Astrocyte (in vitro differentiated cells and primary cell): ENCODE measurements around the gene GLB1L. TPM values are rescaled to one million over a fixed set of nuclear protein-coding genes. Genes with fewer than 3 reads are reported as not detected.

Source experiments
- DNase-seq: peaks from one replicate; pipeline ENCODE4 v3.0.0-alpha.2; 2010; ENCODE audit warnings: low read depth
- FAIRE-seq: peaks from 2 replicates; lab custom pipeline; 2011; peaks lifted over from hg19 to GRCh38; lab: Jason Lieb, UNC
- H2AFZ ChIP-seq: 2 replicates; pipeline ENCODE4 v1.6.0; 2012; ENCODE audit warnings: low read depth, low read length, inconsistent platforms
- H3K27ac ChIP-seq: 2 replicates; pipeline ENCODE4 v1.5.1; 2011; ENCODE audit warnings: low read depth, low read length, inconsistent platforms
- H3K27me3 ChIP-seq: 2 replicates; pipeline ENCODE4 v1.6.0; 2011; ENCODE audit warnings: low read length, inconsistent platforms; ENCODE audit not compliant: insufficient read depth
- H3K36me3 ChIP-seq: 2 replicates; pipeline ENCODE4 v1.5.1; 2011; ENCODE audit warnings: low read length, inconsistent platforms; ENCODE audit not compliant: insufficient read depth
- H3K4me1 ChIP-seq: 2 replicates; pipeline ENCODE4 v1.5.1; 2011; ENCODE audit warnings: low read length, inconsistent platforms; ENCODE audit not compliant: insufficient read depth
- H3K4me2 ChIP-seq: 2 replicates; pipeline ENCODE4 v1.6.0; 2012; ENCODE audit warnings: low read length, inconsistent platforms
- H3K4me3 ChIP-seq: 2 replicates; pipeline ENCODE4 v1.5.1; 2011; ENCODE audit warnings: low read depth, mild to moderate bottlenecking, low read length, inconsistent platforms; ENCODE audit not compliant: insufficient read depth
- H3K79me2 ChIP-seq: 2 replicates; pipeline ENCODE4 v1.6.0; 2012; ENCODE audit warnings: mild to moderate bottlenecking, low read length, inconsistent platforms; ENCODE audit not compliant: insufficient read depth
- H3K9ac ChIP-seq: 2 replicates; pipeline ENCODE4 v1.6.0; 2012; ENCODE audit warnings: mild to moderate bottlenecking, low read length, inconsistent platforms
- H3K9me3 ChIP-seq: 2 replicates; pipeline ENCODE4 v1.5.1; 2012; ENCODE audit warnings: low read depth, mild to moderate bottlenecking, low read length, inconsistent platforms; ENCODE audit not compliant: insufficient read depth
- H4K20me1 ChIP-seq: 2 replicates; pipeline ENCODE4 v1.6.0; 2012; ENCODE audit warnings: low read length, inconsistent platforms; ENCODE audit not compliant: insufficient read depth
- H3K27ac Mint-ChIP-seq: one replicate; pipeline ENCODE4 v1.8.0; 2021; ENCODE audit warnings: mild to moderate bottlenecking, mixed read lengths; ENCODE audit not compliant: unreplicated experiment
- H3K27me3 Mint-ChIP-seq: one replicate; pipeline ENCODE4 v1.8.0; 2021; ENCODE audit warnings: low read depth, mixed read lengths; ENCODE audit not compliant: unreplicated experiment
- H3K36me3 Mint-ChIP-seq: one replicate; pipeline ENCODE4 v1.8.0; 2021; ENCODE audit warnings: low read depth, mixed read lengths; ENCODE audit not compliant: unreplicated experiment
- H3K4me1 Mint-ChIP-seq: one replicate; pipeline ENCODE4 v1.8.0; 2021; ENCODE audit warnings: low read depth, mixed read lengths; ENCODE audit not compliant: unreplicated experiment
- H3K4me3 Mint-ChIP-seq: one replicate; pipeline ENCODE4 v1.8.0; 2021; ENCODE audit warnings: mild to moderate bottlenecking, moderate library complexity, mixed read lengths; ENCODE audit not compliant: unreplicated experiment
- H3K9me3 Mint-ChIP-seq: one replicate; pipeline ENCODE4 v1.8.0; 2021; ENCODE audit warnings: mild to moderate bottlenecking, mixed read lengths; ENCODE audit not compliant: unreplicated experiment
- CTCF ChIP-seq: IDR thresholded peaks from 2 replicates; pipeline ENCODE4 v1.5.1; 2011; ENCODE audit warnings: low read depth, mild to moderate bottlenecking, inconsistent platforms, low read length, moderate library complexity; ENCODE audit not compliant: insufficient read depth
- EZH2 ChIP-seq: IDR thresholded peaks from 2 replicates; pipeline ENCODE4 v1.6.1; 2012; ENCODE audit warnings: mild to moderate bottlenecking, low read length, inconsistent platforms; ENCODE audit not compliant: insufficient read depth
- total RNA-seq: library from RNA; stranded (reverse); gene quantifications from 2 replicates; pipeline ENCODE4 v1.2.1, GENCODE V29; 2021

Gene GLB1L
- total RNA-seq, 1 donor from 2014 or later, result 2.7 TPM

DNA sequence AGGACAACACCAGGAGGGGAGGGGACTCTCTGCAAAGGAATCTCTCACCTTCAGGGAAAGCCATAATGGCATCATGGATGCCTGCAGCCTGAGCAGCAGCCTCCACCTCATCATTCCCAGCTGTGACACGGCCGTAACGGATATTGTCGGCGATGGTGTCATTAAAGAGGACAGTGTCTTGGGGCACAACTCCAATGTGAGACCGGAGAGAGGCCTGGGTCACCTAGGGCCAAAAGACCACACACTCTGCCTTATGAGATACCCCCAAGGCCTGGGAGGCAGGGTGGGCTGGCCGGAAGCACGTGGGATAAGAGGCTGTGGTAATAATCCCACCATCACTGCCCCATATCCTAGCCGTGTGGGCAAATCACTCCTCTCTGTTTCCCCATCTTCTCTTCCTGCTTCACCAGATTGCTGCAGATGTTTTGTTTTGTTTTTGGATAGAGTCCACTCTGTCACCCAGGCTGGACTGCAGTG is 34.3 kb downstream of the GLB1L start:
- Histone ChIP-seq H4K20me1 (peaks cover 15% of the 10 kb centered on the region), H3K36me3 (peaks cover 7% of the 10 kb centered on the region), H3K4me3 (no peak overlapping the region), H2AFZ (no peak overlapping the region), H3K27me3 (no peaks in the 10 kb centered on the region), H3K4me2 (no peak overlapping the region), H3K79me2 (peaks cover 6% of the 10 kb centered on the region), H3K9ac (no peak overlapping the region), H3K27ac (no peak overlapping the region), H3K9me3 (no peaks in the 10 kb centered on the region), H3K4me1 (peaks cover 16% of the 10 kb centered on the region)
- FAIRE-seq, result no peak
- Mint-ChIP-seq H3K4me3 (no peak overlapping the region), H3K36me3 (peaks cover 25% of the 10 kb centered on the region), H3K27ac (no peak overlapping the region), H3K27me3 (no peaks in the 10 kb centered on the region), H3K4me1 (peaks cover 11% of the 10 kb centered on the region), H3K9me3 (no peaks in the 10 kb centered on the region)
- no peak for TF ChIP-seq EZH2
- no peak for TF ChIP-seq CTCF
- no peak for DNase-seq

- H3K27ac ChIP-seq, result no peak overlapping the region
- H2AFZ ChIP-seq, result no peak overlapping the region
- peaks cover 15% of the 10 kb centered on the region for H4K20me1 ChIP-seq
- Mint-ChIP-seq H3K27ac (no peak overlapping the region), H3K4me1 (peaks cover 11% of the 10 kb centered on the region), H3K9me3 (no peaks in the 10 kb centered on the region), H3K4me3 (no peak overlapping the region), H3K36me3 (peaks cover 24% of the 10 kb centered on the region), H3K27me3 (no peaks in the 10 kb centered on the region)
- peaks cover 16% of the 10 kb centered on the region for H3K4me1 ChIP-seq
- no peak for FAIRE-seq
- H3K4me2 ChIP-seq, result no peak overlapping the region
- H3K9ac ChIP-seq, result no peak overlapping the region
- peaks cover 6% of the 10 kb centered on the region for H3K79me2 ChIP-seq
- no peak for DNase-seq
- H3K27me3 ChIP-seq, result no peaks in the 10 kb centered on the region
- no peak overlapping the region for H3K4me3 ChIP-seq
- TF ChIP-seq CTCF (no peak), EZH2 (no peak)
- peaks cover 7% of the 10 kb centered on the region for H3K36me3 ChIP-seq
- H3K9me3 ChIP-seq, result no peaks in the 10 kb centered on the region
Measured at GRCh38 chr2:219210196-219210885, 34.9 kb downstream of the GLB1L start.
